HepG2 (cell line): ENCODE data around the gene ITGA7. TPM values are rescaled to one million over a fixed set of nuclear protein-coding genes. Genes with fewer than 3 reads are reported as not detected.

Source experiments
- ATAC-seq: fragments of 200-7000 bp; cut with Tn5 transposase; 3 replicates; pipeline ENCODE4 v1.9.1; 2020; ENCODE audit warnings: mild to moderate bottlenecking, moderate library complexity
- Bru-seq: library from RNA; stranded (reverse); fragments of 400-500 nt; gene quantifications from one replicate; lab custom pipeline; 2021; lab: Mats Ljungman, UMichigan
- BruChase-seq, 2 experiments: library from RNA; stranded (reverse); fragments of 400-500 nt; gene quantifications; one replicate each; lab custom pipeline; 2021; lab: Mats Ljungman, UMichigan
- BruUV-seq: library from RNA; stranded (reverse); fragments of 400-500 nt; replicated peaks from 2 replicates; lab custom pipeline; 2021; lab: Mats Ljungman, UMichigan
- CTCF ChIA-PET: fragments of 300-600 bp; formaldehyde crosslinking; extraction: SDS; loops from one replicate; lab custom pipeline; 2021; ENCODE audit warnings: low total read pairs, inconsistent platforms, low intra/inter-chr PET ratio; lab: Yijun Ruan, JAX
- POLR2A ChIA-PET: fragments of 350-600 bp; sonication (Branson Sonifier 250); formaldehyde crosslinking; loops from one replicate; lab custom pipeline; 2020; ENCODE audit warnings: antibody characterized with exemption, inconsistent platforms; lab: Yijun Ruan, JAX
- DNase-seq: peaks from one replicate; pipeline ENCODE4 v3.0.0-alpha.2; 2015; ENCODE audit warnings: low spot score
- FAIRE-seq: peaks from 3 replicates; lab custom pipeline; 2011; peaks lifted over from hg19 to GRCh38; lab: Jason Lieb, UNC
- H2AFZ ChIP-seq: one replicate; pipeline ENCODE4 v1.6.1; 2011; ENCODE audit warnings: low read length, inconsistent platforms
- H3K27ac ChIP-seq: fragments of 300-600 bp; 3 replicates; pipeline ENCODE4 v1.8.0; 2011; ENCODE audit warnings: mixed run types, mild to moderate bottlenecking, mixed read lengths, low read length, inconsistent platforms; ENCODE audit not compliant: insufficient read depth; ENCODE audit errors: extremely low read length
- H3K27me3 ChIP-seq, 2 experiments: fragments of 200-600 bp in 1 of 2; 2 replicates in 1 of 2; 3 replicates in 1 of 2; pipeline versions ENCODE4 v1.6.0 to v1.8.0; 2011; ENCODE audit warnings: low read length in 2 of 2, mild to moderate bottlenecking in 2 of 2, moderate library complexity in 2 of 2, inconsistent platforms in 1 of 2; ENCODE audit not compliant: insufficient read depth in 2 of 2, control insufficient read depth in 1 of 2
- H3K36me3 ChIP-seq, 2 experiments: fragments of 200-600 bp in 1 of 2; replicated peaks in 1 of 2; 2 replicates in 1 of 2; 3 replicates in 1 of 2; pipeline versions ENCODE4 v1.5.1 to v1.8.0; 2011; ENCODE audit warnings: low read length in 2 of 2, inconsistent platforms in 1 of 2; ENCODE audit not compliant: insufficient read depth in 2 of 2, control insufficient read depth in 1 of 2
- H3K4me1 ChIP-seq: 2 replicates; pipeline ENCODE4 v1.5.1; 2012; ENCODE audit warnings: low read length, inconsistent platforms; ENCODE audit not compliant: insufficient read depth
- H3K4me2 ChIP-seq: 2 replicates; pipeline ENCODE4 v1.6.0; 2011; ENCODE audit warnings: low read depth, low read length, inconsistent platforms
- H3K4me3 ChIP-seq, 3 experiments: fragments of 200-600 bp in 1 of 3; sonication (generic), shearing (Covaris generic) in 1 of 3; replicated peaks in 1 of 3; 2 replicates each; pipeline ENCODE4 v1.5.1; 2011 to 2016; ENCODE audit warnings: low read length in 3 of 3, inconsistent platforms in 2 of 3, low read depth in 2 of 3, mild to moderate bottlenecking in 2 of 3, control low read depth in 1 of 3, mixed read lengths in 1 of 3; ENCODE audit not compliant: insufficient read depth in 1 of 3
- H3K79me2 ChIP-seq: one replicate; pipeline ENCODE4 v1.6.1; 2011; ENCODE audit warnings: low read length, inconsistent platforms; ENCODE audit not compliant: insufficient read depth
- H3K9ac ChIP-seq: 2 replicates; pipeline ENCODE4 v1.6.0; 2011; ENCODE audit warnings: mild to moderate bottlenecking, low read depth, low read length, inconsistent platforms; ENCODE audit not compliant: insufficient read depth
- H3K9me3 ChIP-seq: 2 replicates; pipeline ENCODE4 v1.5.1; 2012; ENCODE audit warnings: mild to moderate bottlenecking, low read length
- H4K20me1 ChIP-seq: 2 replicates; pipeline ENCODE4 v1.6.0; 2011; ENCODE audit warnings: inconsistent platforms, mild to moderate bottlenecking, low read length, moderate library complexity; ENCODE audit not compliant: insufficient read depth
- ARNT ChIP-seq: fragments of 450-650 bp; IDR thresholded peaks from 2 replicates; pipeline ENCODE4 v1.6.1; 2017
- TCF7 ChIP-seq: sonication (generic); IDR thresholded peaks from 2 replicates; pipeline ENCODE4 v1.6.1; 2016; ENCODE audit warnings: antibody characterized with exemption, low read depth
- ZSCAN21 ChIP-seq: sonication (generic); formaldehyde crosslinking; IDR thresholded peaks from 2 replicates; pipeline ENCODE4 v1.8.0; 2022; ENCODE audit warnings: mild to moderate bottlenecking, missing genetic modification reagents, moderate library complexity, borderline replicate concordance
- WGBS: methylation state at CpG from one replicate; pipeline ENCODE4 v1.1.6; 2017; ENCODE audit warnings: low lambda C conversion rate; 5-methylcytosine and 5-hydroxymethylcytosine counted together
- in situ Hi-C: cut with HindIII; loops from 2 replicates; pipeline ENCODE4 v1.10.0; 2017; ENCODE audit warnings: low pct_unique_long_range_greater_than_20kb; ENCODE audit not compliant: extremely low pct_ligation_motif_present
- intact Hi-C: fragments of 100-400 bp; cut with micrococcal nuclease; formaldehyde crosslinking; loops from one replicate; pipeline ENCODE4 v1.10.0; 2022; ENCODE audit not compliant: unreplicated experiment
- long read RNA-seq, 2 experiments: library from RNA in 1 of 2; library from polyadenylated mRNA in 1 of 2; stranded (forward) in 1 of 2; unstranded in 1 of 2; transcript quantifications; one replicate each; pipeline ENCODE4 v2.0.0, GENCODE V29; 2019 to 2022
- polyA minus RNA-seq, 3 experiments: library from RNA; depleted of rRNA, polyadenylated mRNA; stranded (reverse); fragments of >200 nt; gene quantifications; 2 replicates each; pipeline ENCODE4 v1.2.3, GENCODE V29; 2011; ENCODE audit warnings: low replicate concordance in 1 of 3
- polyA plus RNA-seq, 8 experiments: library from polyadenylated mRNA; depleted of rRNA in 3 of 8; stranded (reverse) in 7 of 8; unstranded in 1 of 8; fragments of >200 nt; fragmentation: Illumina TruSeq in 4 of 8; extraction: Trizol in 4 of 8; gene quantifications; 2 replicates each; pipeline versions ENCODE4 v1.2.1 to v1.2.3, GENCODE V29; 2011 to 2016; ENCODE audit warnings: low read depth in 4 of 8, missing spikeins in 1 of 8, mixed read lengths in 1 of 8; ENCODE audit not compliant: insufficient read depth in 1 of 8
- total RNA-seq, 5 experiments: library from RNA; depleted of rRNA; stranded (reverse); fragments of >200 nt; fragmentation: Illumina TruSeq; extraction: Trizol; gene quantifications; 2 replicates each; pipeline ENCODE4 v1.2.3, GENCODE V29; 2016; ENCODE audit warnings: low read depth in 1 of 5
- TF ChIP-seq, protein P1 (sequence below): sonication (generic); formaldehyde crosslinking; IDR thresholded peaks from 2 replicates; pipeline ENCODE4 v1.4.0; 2020; ENCODE audit warnings: mild to moderate bottlenecking, missing genetic modification reagents

ITGA7 gene, protein sequence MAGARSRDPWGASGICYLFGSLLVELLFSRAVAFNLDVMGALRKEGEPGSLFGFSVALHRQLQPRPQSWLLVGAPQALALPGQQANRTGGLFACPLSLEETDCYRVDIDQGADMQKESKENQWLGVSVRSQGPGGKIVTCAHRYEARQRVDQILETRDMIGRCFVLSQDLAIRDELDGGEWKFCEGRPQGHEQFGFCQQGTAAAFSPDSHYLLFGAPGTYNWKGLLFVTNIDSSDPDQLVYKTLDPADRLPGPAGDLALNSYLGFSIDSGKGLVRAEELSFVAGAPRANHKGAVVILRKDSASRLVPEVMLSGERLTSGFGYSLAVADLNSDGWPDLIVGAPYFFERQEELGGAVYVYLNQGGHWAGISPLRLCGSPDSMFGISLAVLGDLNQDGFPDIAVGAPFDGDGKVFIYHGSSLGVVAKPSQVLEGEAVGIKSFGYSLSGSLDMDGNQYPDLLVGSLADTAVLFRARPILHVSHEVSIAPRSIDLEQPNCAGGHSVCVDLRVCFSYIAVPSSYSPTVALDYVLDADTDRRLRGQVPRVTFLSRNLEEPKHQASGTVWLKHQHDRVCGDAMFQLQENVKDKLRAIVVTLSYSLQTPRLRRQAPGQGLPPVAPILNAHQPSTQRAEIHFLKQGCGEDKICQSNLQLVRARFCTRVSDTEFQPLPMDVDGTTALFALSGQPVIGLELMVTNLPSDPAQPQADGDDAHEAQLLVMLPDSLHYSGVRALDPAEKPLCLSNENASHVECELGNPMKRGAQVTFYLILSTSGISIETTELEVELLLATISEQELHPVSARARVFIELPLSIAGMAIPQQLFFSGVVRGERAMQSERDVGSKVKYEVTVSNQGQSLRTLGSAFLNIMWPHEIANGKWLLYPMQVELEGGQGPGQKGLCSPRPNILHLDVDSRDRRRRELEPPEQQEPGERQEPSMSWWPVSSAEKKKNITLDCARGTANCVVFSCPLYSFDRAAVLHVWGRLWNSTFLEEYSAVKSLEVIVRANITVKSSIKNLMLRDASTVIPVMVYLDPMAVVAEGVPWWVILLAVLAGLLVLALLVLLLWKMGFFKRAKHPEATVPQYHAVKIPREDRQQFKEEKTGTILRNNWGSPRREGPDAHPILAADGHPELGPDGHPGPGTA
- total RNA-seq (2016; rRNA removed; fragmentation: Illumina TruSeq; extraction: Trizol), result 0.24 and 0.75 TPM in 2 replicates
- not detected in 2 replicates for total RNA-seq (2016; cell fraction: cytosol; rRNA removed; fragmentation: Illumina TruSeq; extraction: Trizol; ENCODE audit: low read depth)
- 0.15 and 0.35 TPM in 2 replicates for total RNA-seq (2016; cell fraction: insoluble cytoplasmic fraction; rRNA removed; fragmentation: Illumina TruSeq; extraction: Trizol)
- 0.03 and 0.14 TPM in 2 replicates for total RNA-seq (2016; cell fraction: membrane; rRNA removed; fragmentation: Illumina TruSeq; extraction: Trizol)
- 1.3 and 1.5 TPM in 2 replicates for total RNA-seq (2016; cell fraction: nucleus; rRNA removed; fragmentation: Illumina TruSeq; extraction: Trizol)
- 0.65 and 1.8 TPM in 2 replicates for polyA plus RNA-seq (2011; rRNA removed)
- 0.16 and 0.28 TPM in 2 replicates for polyA plus RNA-seq (2011; cell fraction: cytosol; rRNA removed)
- 12.1 and 12.6 TPM in 2 replicates for polyA plus RNA-seq (2011; cell fraction: nucleus; rRNA removed)
- 1.1 and 1.2 TPM in 2 replicates for polyA plus RNA-seq (2012)
- polyA plus RNA-seq (2016; cell fraction: cytosol; fragmentation: Illumina TruSeq; extraction: Trizol; ENCODE audit: low read depth), result not detected in 2 replicates
- polyA plus RNA-seq (2016; cell fraction: insoluble cytoplasmic fraction; fragmentation: Illumina TruSeq; extraction: Trizol; ENCODE audit: low read depth), result 0.28 TPM in 1 of 2 replicates, not detected in the other
- not detected in 2 replicates for polyA plus RNA-seq (2016; cell fraction: membrane; fragmentation: Illumina TruSeq; extraction: Trizol; ENCODE audit: low read depth)
- polyA plus RNA-seq (2016; cell fraction: nucleus; fragmentation: Illumina TruSeq; extraction: Trizol; ENCODE audit: insufficient read depth, low read depth), result 1.7 and 2.7 TPM in 2 replicates
- 1.4 and 1.9 TPM in 2 replicates for polyA minus RNA-seq (2011; rRNA and poly(A)+ RNA removed; ENCODE audit: low replicate concordance)
- not detected in 2 replicates for polyA minus RNA-seq (2011; cell fraction: cytosol; rRNA and poly(A)+ RNA removed)
- 2.2 and 3.1 TPM in 2 replicates for polyA minus RNA-seq (2011; cell fraction: nucleus; rRNA and poly(A)+ RNA removed)
- Bru-seq, nascent RNA, result percentile 7 among the genes with signal in this experiment
- BruChase-seq, experiment 1, labeled RNA remaining after a 6-hour chase, result percentile 22 among the genes with signal in this experiment
- BruChase-seq, experiment 2, labeled RNA remaining after a 2-hour chase, result percentile 13 among the genes with signal in this experiment
- long read RNA-seq, experiment 1, partial matches to known transcripts, result 0 of 8 reads
- long read RNA-seq, experiment 1, other reads (novel, unspliced or antisense), result 8 of 8 reads
- long read RNA-seq, experiment 2, result 0 reads

DNA sequence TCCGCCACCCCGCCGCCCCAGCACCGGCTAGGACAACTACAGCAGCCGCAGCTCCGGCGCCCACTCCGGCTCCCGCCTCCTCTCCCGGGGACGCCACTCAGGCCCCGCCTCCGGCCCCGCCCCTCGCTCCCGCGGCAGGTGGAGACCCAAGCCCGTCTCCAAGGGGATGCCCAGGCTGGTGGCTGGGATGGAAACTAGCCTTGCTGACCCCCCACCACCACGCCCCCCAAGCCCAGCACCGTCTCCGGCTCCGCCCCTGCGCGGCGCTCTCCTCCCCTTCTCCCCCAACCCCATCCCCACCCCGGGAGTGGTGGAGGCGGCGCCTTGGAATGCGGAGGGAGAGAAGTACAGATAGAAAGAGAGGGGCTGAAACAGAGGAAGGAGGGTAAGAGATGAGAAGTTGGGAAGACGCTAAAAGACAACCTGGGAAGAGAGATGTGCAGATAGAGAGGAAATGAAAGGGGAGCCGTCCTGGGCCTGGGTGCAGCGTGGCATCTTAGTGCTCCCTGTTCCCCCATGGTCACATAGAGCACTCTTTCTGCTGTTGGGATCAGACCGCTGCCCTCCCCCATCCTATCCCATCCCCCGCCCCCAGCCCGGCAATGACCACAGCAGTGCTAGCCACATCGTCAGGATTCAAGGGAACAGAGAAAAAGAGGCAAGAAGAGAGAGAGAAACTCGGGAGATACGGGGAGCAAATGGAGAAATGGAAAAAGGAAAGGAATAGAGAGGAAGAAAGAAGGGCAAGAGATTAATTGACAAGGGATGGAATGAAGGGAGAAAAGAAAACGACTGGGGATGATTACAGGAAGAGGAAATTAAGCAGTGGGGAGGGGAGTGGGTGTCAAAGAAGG is at the start of gene ITGA7:
ITGA7 (minus strand) TSS at position 64 of the 854 bp plus-strand sequence. CDS start 222 bp downstream, outside the sequence.
- WGBS, result 2% methylated on average over 21 of the region's 39 CpGs
- peaks cover 48% of the 10 kb centered on the region for H3K4me1 ChIP-seq
- no peak within 1 kb of the TSS for H2AFZ ChIP-seq
- no peaks in the 10 kb centered on the region for H3K9me3 ChIP-seq
- H3K36me3 ChIP-seq, result no peaks in the 10 kb centered on the region
- CTCF ChIA-PET, result no interaction called here
- ATAC-seq (peak; percentile 52), DNase-seq (no peak), FAIRE-seq (no peak)
- BruUV-seq, result no TSS peak
- peak within 1 kb of the TSS; percentile 75 for H3K4me2 ChIP-seq
- H3K4me3 ChIP-seq, result peak within 1 kb of the TSS; percentile 29 to 71 (median 51); a peak in 5 of 6 replicates
- intact Hi-C loops (loop anchor here (2.0 kb wide), 1 partner anchor 13 kb away; the partner anchor contains the start of gene RDH5), in situ Hi-C loops (no loop called here)
- H3K9ac ChIP-seq, result no peak within 1 kb of the TSS
- POLR2A ChIA-PET, result interaction anchor here (2.1 to 3.4 kb wide), 2 partner anchors 8 to 26 kb away, joined by 9 to 14 read pairs; partner anchors contain the start of gene BLOC1S1
- H3K27me3 ChIP-seq, result peaks cover 1 to 68% of the 10 kb centered on the region in 2 experiments; a peak in 4 of 5 replicates
- no peaks in the 10 kb centered on the region for H3K79me2 ChIP-seq
- no peak within 1 kb of the TSS for H3K27ac ChIP-seq
- no peaks in the 10 kb centered on the region; the same call in 1 of the 2 replicates for H4K20me1 ChIP-seq
- TF ChIP-seq TCF7 (no peak), ARNT (no peak), ZSCAN21 (CRISPR knock-in tag) (no peak)
- TF ChIP-seq, protein P1, sequence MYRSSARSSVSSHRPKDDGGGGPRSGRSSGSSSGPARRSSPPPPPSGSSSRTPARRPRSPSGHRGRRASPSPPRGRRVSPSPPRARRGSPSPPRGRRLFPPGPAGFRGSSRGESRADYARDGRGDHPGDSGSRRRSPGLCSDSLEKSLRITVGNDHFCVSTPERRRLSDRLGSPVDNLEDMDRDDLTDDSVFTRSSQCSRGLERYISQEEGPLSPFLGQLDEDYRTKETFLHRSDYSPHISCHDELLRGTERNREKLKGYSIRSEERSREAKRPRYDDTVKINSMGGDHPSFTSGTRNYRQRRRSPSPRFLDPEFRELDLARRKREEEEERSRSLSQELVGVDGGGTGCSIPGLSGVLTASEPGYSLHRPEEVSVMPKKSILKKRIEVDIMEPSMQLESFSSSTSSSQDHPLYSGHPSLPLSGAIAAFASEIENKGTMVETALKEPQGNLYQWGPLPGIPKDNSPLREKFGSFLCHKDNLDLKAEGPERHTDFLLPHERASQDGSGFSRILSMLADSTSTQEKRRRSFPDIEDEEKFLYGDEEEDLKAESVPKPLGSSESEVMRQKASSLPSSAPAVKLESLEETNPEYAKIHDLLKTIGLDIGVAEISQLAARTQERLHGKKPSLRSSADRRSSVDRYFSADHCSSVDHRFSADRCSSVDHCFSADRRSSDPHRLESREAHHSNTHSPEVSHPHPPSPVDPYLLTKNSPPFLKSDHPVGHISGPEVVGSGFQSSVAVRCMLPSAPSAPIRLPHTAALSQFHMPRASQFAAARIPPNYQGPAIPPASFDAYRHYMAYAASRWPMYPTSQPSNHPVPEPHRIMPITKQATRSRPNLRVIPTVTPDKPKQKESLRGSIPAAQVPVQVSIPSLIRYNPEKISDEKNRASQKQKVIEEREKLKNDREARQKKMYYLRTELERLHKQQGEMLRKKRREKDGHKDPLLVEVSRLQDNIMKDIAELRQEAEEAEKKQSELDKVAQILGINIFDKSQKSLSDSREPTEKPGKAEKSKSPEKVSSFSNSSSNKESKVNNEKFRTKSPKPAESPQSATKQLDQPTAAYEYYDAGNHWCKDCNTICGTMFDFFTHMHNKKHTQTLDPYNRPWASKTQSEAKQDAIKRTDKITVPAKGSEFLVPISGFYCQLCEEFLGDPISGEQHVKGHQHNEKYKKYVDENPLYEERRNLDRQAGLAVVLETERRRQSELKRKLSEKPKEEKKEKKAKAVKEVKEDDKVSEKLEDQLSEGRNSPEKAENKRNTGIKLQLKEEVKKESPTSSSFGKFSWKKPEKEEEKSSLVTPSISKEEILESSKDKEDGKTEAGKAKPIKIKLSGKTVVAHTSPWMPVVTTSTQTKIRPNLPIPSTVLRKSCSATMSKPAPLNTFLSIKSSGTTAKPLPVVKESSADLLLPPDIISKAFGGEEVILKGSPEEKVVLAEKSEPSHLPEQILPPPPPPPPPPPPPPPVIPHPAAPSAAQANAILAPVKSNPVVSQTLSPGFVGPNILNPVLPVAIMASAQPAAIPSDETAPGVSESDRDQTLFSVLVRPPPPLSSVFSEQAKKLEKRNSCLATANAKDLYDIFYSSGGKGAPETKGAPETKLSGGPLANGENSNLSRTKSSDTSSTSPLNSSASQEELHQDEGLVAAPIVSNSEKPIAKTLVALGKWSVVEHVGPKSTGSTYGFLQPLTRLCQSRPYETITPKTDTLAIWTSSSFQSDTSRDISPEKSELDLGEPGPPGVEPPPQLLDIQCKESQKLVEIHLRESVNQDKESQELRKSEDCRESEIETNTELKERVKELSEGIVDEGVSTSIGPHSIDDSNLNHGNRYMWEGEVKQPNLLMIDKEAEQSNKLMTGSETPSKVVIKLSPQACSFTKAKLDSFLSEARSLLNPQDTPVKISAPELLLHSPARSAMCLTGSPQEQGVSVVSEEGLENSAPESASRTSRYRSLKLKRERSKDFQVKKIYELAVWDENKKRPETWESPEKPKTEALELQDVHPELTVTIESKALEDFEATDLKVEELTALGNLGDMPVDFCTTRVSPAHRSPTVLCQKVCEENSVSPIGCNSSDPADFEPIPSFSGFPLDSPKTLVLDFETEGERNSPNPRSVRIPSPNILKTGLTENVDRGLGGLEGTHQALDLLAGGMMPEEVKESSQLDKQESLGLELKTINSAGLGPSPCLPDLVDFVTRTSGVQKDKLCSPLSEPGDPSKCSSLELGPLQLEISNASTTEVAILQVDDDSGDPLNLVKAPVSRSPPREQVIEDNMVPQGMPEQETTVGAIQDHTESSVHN (CRISPR knock-in tag), result no peak
